HG03060 (cell line): ENCODE measurements around the gene LARGE1.
"Not testable (repeated sequence)": the region's sequence is repeated elsewhere in the genome, so short reads cannot be mapped to it uniquely, and the experiment has no call there.

ENCODE experiments used
- ATAC-seq: cut with Tn5 transposase; IDR thresholded peaks from one replicate; pipeline ENCODE4 v1.9.1; 2021; ENCODE audit warnings: low read depth, moderate number of reproducible peaks; ENCODE audit not compliant: unreplicated experiment

LARGE1 gene

DNA sequence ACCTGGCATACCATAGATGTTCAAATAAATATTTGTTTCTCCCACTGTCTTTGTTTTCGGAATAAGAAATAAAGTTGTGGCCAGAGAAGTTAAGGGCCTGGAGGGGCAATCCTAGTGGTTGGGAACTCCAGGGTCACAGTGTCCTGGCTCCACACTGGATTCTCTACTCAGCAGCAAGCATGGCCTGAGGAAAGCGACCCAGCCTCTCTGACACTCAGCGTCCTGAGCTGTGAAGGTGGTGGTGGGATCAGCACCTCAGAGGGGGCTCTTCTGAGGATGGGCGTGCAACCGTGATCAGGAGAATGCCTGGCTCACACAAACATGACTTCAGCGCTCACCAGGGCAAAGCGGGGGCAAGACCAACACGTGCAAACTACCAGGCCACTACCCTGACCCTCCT lies 59.9 kb downstream of the LARGE1 start:
- ATAC-seq, result no peak

DNA sequence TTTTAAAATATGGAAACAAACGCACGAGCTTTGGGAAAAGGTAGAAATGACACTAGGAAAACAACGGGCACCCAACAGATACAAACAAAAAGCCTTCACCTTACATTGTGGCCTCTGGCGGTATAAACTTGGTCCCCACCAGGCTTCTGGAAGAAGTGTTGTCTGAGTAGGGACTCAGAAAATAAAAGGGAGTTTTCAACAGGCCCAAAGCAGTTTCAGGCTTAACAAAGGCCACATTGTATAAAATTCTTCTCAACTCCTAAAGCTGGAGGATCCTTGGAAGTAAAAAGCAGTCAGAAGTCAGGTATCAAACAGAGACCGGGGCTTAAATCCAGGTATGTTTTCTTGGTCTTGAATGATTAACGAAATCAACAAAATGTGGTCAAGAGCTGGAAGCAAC lies 61.0 kb downstream of the LARGE1 start:
- no peak for ATAC-seq

DNA sequence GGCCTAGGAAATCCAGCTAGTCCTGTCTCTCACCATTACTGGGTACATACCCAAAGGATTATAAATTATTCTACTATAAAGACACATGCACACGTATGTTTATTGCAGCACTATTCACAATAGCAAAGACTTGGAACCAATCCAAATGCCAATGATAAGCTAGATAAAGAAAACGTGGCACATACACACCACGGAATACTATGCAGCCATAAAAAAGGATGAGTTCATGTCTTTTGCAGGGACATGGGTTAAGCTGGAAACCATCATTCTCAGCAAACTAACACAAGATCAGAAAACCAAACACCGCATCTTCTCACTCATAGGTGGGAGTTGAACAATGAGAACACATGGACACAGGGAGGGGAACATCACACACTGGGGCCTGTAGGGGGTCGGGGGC lies 61.6 kb downstream of the LARGE1 start:
- not testable (repeated sequence) for ATAC-seq

DNA sequence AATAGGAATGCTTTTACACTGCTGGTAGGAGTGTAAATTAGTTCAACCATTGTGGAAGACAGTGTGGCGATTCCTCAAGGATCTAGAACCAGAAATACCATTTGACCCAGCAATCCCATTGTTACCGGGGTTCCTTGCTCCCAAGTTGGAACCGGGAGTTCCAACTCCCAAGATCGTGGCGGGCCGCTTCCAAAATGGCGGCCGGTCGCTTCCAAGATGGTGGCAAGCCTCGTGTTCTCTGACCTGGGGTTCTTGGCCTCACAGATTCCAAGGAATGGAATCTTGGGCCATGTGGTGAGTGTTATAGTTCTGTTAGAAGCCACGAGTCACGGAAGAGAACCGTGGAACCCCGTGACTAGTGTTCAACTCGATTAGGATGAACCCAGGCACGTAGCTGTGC lies 62.5 kb downstream of the LARGE1 start:
- ATAC-seq, result not testable (repeated sequence)

DNA sequence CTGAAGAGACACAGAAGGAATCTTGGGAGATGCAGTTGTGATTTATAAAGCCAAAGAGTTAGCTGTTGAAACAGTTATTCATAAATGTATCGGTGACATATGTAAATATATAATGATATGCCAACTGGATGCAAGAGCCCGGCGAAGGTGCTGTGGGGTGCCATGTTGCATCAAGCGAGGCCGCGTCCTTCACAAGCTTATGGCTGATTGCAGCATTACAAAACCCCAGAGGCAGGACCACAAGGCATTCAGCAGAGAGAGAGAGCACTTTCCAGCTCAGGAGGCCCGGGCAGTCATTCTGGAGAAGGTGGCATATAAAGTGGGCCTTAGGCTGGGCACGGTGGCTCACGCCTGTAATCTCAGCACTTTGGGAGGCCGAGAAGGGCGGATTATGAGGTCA lies 65.6 kb downstream of the LARGE1 start:
- ATAC-seq, result no peak

DNA sequence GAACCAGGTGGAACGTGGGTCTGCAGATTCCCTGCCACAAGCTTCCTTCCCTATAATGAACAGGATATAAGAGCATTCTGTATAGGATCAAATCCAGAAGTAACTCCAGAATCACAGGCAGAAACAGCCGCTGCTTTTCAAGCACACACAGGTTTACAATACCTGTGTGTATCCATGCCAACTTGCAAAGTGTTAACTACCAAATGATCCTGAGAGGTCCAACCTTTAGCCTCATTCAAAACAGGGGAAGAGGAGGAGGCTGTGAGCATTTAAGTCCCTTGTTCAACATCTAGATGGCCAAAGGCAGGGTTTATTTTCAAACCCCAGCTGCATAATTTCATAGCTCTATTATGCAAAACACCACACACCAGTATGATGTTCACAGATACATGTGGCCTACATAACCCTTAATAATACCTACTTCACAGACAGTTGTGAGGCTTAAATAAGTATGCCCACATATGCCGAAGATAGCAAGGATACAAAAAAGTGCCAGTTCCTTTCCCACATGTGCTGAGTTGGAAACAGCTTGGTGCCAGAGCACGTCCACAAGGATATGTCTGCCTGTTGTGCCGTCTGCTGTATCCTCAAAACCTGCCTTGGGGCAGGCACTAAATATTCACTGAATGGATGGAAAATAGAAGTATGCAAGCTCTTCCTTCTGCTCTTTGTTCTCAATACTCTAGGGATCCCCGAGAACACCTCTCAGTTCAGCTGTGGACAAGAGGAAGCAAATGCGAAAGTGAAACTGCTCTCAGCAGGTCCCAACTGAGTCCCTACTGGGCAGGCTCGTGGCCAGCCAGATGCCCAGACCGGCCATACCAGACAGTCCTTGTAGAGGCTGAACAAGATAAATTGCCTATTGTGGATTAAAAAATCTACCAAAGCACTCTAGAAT lies 66.8 kb downstream of the LARGE1 start:
- ATAC-seq, result peak; percentile 47

DNA sequence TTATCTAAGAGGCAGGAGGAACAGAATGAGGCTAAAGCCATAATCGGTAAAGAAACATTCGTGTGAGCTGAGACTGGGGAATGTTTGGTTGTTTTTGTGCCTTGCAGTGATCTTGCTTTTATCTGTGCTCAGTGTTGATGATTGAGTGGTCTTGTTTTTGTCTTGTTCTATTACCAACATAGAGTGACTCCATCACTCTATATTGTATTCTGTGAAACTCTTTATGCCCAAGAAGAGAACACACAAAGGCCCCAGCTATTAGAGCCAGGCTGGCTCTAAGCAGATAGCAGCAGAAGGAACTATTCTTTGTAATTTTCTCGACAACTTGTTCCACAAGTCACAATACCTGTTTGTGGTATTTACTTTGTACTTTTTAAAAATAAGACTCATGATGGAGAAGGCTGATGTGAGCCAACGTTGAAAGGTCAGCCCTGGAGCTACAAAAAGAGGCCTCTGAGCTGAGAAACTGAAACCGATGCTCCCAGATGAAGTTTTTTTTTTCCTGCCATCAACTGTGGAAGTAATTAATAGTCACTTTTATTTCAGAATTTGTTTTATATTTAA lies 68.4 kb downstream of the LARGE1 start:
- ATAC-seq, result no peak

DNA sequence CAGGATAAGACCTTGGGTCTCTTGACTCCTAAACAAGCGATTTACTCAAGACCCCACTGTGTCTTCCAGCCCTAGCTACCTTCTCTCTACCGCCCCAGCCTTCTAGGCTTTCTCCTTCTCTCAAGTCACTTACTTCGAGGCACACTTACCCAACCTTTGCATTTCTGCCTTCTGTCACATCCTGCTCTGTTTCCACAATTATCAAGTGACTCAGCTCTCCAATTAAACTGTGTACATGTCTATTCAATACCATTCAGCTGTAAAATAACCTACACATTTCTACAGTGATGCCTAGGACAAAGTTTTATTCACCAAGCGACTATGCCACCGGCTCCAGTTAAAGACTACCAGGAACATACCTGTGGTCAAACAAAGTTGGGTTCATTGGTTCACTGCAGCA lies 69.0 kb downstream of the LARGE1 start:
- no peak for ATAC-seq

DNA sequence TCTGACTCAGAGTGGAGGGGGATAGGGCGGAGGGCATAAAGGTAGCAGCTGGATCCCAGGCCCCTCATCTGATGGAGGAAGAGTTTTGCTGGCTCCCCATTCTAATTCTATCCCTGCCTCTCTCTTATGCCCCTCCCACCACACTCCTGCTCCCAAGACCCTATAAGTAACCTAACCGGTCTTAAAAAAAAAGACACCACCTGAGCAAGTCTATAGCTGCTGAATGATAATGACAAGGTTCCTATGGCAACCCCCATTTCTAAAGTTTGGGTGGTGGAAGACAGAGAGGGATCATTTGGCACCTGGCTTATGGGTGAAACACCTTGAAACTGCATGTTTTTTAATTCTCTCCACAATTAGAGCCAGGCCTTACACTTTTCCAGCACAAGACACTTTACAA lies 69.6 kb downstream of the LARGE1 start:
- ATAC-seq, result no peak

DNA sequence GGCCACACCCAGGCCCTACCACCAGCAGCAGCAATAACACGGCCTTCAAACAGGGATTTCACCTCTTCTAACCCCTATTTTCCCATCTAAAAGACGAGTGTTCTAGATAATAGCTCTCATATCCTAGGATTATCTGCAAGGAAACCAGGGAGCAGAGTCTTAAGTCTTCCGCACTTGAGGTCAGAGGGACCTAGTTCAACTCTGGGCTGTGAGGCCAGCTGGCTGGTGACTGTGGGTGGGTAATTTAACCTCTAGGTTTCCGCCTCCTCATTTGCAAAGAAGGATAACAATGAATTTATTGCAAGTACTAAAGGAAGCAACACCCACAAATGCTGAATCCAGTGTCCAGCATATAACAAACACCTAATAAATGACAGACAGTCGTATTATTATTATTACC lies 70.1 kb downstream of the LARGE1 start:
- no peak for ATAC-seq

DNA sequence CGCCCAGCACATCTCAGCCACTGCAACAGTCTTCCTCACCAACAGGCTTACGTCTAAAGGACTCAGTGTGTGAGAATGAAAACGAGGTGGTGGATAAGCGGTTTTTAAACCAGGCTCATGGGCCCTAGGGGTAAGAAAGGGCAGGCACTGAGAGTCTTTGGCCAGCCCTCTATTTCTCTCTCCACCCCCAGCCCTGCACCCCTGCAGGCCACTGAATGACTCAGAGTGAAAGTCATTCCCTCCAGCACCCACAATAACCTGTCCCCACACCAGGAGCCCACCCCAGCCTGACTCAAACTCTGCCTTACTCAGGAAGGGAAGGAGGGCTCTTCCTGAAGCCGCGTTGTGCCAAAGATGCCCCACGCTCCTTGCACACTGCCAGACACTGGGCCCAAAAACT lies 72.0 kb downstream of the LARGE1 start:
- no peak for ATAC-seq

DNA sequence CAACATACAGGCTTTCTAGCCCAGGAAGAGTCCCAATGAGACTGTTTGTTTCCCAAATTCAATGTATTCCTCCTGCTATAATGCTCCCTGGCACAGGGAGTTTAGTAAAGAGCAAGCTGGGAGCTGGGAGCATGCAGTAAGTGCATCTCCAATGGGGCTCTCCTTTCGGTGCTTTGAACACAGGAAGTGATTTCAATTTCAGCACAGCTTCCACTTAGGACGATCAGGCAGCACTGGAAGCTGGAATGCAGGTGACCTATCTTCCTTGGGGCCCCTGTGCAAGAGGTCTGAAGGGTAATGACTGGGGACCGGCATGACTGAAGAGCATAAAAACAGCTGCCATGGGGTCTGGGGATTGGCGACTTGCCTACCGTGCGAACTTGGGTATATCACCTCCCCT lies 76.0 kb downstream of the LARGE1 start:
- ATAC-seq, result no peak

DNA sequence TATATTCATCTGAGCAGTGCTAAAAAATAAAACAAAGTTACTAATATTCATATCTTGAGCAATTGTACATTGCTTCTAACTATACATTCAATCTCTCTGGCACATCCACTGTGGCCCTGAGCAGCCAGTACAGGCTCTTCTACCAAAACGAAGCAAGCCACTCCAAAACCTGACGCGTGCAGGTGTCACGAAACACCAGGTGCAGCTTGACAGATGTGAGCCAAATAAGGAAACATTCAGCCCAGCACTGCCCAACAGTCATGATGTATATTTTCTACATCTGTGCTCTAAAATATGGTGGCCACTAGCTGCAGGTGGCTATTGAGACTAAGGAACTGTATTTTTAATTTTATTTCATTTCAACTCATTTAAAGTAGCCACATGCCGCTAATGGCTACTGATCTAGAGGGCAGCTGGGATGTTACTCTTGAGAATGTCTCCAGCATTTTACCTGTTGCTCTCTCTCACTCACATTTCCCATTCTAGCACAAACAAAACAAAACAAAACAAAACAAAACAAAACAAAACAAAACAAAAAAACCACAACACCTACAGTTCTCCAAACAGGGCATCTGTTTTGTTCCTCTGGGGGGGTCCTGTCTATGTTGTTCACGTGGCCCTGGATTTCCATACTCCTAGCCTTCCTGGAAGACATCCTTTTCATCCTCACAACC lies 77.7 kb downstream of the LARGE1 start:
- no peak for ATAC-seq

DNA sequence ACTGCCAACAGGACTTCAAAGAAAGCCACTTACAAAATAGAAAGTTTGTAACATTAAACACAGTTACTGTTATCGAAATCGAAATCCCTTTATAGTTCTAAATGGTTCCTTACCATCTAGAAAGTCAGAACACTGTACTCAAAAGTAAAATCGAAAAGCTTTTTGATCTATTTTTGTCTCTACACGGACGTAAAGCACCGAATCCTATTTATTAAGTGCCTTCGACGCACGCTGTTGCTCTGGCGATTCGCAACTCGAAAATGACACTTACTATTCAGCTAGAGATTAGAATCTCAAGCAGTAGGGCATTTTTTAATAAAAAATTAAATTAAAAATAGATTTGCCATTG lies 78.3 kb downstream of the LARGE1 start:
- ATAC-seq, result no peak

DNA sequence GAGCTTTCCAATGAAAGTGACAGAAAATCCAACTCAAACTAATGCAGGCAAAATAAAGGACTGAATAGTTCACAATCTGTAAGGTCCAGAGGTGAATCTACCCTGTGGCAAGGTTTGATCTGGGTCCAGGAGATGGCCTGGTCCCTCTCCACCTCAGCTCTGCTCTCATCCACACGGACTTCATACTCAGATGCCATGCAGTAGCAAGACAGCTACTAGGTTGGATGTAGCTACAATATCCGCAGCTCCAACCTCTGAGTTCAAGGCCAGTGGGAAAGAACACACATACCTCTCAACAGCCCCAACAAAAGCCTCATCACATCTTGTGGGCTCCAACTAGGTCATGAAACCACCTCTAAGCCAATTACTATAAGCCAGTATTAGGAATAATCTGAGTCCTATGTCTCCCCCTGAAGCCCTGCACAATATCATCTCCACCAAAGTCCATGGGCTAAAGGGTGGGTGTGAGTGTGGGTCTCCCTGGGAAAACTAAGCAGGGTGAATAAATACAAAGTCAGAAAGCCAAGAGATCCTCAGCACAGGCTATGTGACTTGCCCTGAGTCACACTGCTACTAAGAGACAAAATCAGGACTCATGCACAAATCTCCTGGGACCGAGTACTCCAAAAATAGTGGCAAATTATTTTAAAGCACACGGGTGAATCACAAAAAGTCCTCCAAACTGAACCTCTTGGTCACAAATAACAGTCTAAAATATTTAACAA lies 78.8 kb downstream of the LARGE1 start:
- no peak for ATAC-seq

DNA sequence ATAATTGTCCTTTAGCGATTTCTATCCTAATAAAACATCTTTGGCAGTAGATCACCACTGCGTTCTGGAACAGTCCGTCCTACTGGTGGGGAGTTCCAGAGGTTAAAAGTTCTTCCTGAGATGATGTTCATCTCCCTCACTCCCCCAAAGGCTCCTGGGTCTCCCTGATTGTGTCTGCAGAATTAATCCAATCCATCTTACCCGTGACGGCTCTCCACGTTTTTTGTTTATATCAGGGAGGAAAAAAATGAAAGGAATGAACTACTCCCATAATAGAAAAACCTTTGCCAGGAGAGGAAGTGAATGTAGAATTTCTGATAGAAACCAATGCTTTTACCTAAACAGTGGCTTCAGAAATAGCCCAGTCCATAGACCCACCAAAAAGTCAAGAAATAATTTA lies 81.6 kb downstream of the LARGE1 start:
- no peak for ATAC-seq

DNA sequence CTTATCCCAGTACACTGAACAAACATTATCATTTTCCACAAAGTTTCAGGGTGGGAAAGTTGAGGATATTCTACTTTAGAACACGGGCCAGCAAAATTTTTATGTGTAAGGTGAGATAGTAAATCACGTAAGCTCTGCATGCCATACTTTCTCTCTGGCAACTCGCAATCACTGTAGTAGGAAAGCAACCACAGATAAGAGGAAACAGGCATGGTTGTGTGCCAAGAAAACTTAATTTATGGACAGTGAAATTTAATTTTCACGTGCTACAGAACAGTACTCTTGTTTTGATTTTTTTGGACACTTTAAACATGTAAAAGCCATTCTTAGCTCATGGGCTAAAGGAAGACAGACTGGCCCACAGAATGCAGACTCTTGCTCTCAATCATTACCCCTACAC lies 82.5 kb downstream of the LARGE1 start:
- ATAC-seq, result no peak

DNA sequence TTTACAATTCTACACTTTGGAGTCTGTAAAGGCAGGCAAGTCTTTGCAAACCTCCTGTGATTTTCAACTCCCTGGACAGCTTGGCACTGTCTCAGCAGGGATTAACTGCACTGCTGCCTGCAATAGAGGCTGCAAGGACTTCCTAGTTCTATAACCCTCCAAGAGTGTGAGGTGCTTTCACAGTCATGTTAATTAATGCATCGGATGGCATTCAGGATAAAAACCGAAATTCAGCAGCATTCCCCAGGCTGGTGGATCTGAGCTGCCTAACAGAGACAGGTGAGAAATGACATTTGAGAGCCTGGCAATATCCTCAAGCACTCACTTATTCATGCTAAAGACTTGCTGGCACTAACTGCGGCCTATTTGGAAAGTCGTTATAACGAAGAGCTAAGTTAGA lies 85.0 kb downstream of the LARGE1 start:
- no peak for ATAC-seq

DNA sequence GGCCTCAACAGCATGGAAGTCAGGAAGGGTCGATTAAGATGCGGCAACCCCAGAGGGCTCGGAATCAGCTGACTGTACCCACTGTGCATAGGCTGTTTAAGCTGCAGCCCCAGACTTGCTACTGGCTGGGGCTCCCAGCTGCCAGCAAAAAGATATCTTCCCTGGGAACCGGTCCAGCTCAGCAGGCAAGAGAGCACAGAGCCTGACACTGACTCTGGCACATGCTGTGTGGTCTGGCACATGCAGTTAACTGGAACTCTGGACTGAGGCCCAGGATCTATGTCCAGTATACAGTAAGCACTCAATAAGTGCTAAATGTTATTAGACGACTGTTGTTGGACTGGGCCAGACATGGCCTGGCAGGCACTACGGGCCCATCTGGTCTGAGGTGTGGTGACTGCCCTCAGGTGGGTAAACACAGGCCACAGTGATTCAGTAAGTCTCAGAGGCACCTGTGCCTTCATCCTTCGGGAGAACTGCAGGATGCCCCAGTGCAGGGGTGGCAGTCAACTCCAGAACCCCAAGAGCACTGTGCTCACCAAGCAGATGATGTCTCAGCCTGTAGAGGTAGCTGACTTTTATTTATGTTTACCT lies 87.6 kb downstream of the LARGE1 start:
- no peak for ATAC-seq

DNA sequence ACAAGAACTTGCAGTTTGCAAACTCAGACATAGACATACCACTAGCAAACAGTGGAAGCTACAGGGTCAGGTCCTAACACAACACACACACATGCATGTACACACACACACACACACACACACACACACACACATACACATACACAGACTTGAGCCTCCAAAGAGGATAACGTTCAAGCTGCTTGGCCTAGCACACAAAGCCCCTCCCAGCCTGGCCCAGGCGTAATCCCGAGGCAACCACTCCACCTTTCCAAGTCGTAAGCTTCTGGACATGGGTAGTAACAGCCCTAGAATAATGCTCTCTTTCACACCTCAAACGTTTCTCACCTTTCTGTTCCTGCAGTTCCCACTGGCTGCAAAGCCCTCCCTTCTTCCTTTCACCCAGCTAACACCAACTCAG lies 88.6 kb downstream of the LARGE1 start:
- no peak for ATAC-seq

DNA sequence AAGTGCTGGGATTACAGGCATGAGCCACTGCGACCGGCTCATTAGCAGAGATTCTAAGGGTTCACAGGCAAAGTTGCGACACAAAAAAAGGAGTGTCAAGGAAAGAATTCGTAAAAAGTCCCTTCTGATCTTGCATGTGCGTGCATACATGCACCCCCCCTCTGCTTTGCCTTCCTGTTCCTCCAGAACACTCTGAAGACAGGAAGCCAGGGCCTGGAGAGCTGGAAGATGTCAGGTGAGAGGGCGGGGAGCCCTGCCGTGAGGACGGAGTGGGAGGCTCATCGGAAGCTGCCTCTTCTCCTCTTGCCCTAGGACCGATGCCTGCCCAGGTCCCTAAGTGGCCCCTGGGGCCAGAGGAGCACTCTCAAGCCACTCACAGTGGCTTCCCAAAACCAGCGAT lies 89.1 kb downstream of the LARGE1 start:
- no peak for ATAC-seq
